Measurements from ENCODE around the gene FDX2.

Gene FDX2

DNA sequence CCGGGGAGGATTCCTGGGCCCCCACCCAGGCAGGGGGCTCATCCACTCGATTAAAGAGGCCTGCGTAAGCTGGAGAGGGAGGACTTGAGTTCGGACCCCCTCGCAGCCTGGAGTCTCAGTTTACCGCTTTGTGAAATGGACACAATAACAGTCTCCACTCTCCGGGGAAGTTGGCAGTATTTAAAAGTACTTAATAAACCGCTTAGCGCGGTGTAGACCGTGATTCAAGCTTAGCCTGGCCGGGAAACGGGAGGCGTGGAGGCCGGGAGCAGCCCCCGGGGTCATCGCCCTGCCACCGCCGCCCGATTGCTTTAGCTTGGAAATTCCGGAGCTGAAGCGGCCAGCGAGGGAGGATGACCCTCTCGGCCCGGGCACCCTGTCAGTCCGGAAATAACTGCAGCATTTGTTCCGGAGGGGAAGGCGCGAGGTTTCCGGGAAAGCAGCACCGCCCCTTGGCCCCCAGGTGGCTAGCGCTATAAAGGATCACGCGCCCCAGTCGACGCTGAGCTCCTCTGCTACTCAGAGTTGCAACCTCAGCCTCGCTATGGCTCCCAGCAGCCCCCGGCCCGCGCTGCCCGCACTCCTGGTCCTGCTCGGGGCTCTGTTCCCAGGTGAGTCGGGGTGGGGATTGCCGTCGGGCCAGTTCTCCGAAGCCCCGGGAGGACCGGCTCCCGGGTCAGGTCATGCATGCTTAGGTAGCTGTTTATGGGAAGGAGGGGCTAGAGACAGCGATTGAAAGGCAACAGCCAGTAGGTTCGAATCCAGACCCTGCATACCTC lies 45.0 kb downstream of the FDX2 start, which contains the start of gene ICAM1:
Gene ICAM1, plus strand, starts transcription at position 505 of the 779 bp plus-strand sequence. Its CDS starts 40 bp downstream, at position 545.
- DNase-seq = peak; percentile 87 to 90
- intact Hi-C loops (cut with DNase I; ENCODE audit: low total_unique reads) = no loop called here
- no peaks in the 10 kb centered on the region for H3K9me3 ChIP-seq
- peaks cover 0 to 42% of the 10 kb centered on the region in 2 donors for H3K27me3 ChIP-seq
- TF ChIP-seq, protein P1, sequence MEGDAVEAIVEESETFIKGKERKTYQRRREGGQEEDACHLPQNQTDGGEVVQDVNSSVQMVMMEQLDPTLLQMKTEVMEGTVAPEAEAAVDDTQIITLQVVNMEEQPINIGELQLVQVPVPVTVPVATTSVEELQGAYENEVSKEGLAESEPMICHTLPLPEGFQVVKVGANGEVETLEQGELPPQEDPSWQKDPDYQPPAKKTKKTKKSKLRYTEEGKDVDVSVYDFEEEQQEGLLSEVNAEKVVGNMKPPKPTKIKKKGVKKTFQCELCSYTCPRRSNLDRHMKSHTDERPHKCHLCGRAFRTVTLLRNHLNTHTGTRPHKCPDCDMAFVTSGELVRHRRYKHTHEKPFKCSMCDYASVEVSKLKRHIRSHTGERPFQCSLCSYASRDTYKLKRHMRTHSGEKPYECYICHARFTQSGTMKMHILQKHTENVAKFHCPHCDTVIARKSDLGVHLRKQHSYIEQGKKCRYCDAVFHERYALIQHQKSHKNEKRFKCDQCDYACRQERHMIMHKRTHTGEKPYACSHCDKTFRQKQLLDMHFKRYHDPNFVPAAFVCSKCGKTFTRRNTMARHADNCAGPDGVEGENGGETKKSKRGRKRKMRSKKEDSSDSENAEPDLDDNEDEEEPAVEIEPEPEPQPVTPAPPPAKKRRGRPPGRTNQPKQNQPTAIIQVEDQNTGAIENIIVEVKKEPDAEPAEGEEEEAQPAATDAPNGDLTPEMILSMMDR (IDR thresholded peaks at IDR 0.05) = no peak
- H3K4me1 ChIP-seq = peaks cover 0 to 20% (median 18%) of the 10 kb centered on the region in 4 donors
- peak within 1 kb of the TSS; percentile 43 to 47 for H3K4me3 ChIP-seq
- peaks cover 0 to 9% (median 6%) of the 10 kb centered on the region in 3 donors for H3K36me3 ChIP-seq
- H3K27ac ChIP-seq = peak within 1 kb of the TSS; percentile 53 to 61

DNA sequence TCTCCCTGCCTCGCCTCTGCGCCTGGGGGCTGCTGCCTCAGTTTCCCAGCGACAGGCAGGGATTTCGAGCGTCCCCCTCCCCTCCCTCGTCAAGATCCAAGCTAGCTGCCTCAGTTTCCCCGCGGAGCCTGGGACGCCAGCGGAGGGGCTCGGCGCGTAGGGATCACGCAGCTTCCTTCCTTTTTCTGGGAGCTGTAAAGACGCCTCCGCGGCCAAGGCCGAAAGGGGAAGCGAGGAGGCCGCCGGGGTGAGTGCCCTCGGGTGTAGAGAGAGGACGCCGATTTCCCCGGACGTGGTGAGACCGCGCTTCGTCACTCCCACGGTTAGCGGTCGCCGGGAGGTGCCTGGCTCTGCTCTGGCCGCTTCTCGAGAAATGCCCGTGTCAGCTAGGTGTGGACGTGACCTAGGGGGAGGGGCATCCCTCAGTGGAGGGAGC lies 45.6 kb downstream of the FDX2 start:
- Histone ChIP-seq H3K4me3 (peak overlapping the region; percentile 43 to 47), H3K36me3 (peaks cover 0 to 8% (median 6%) of the 10 kb centered on the region in 3 donors), H3K27me3 (peaks cover 0 to 42% of the 10 kb centered on the region in 2 donors), H3K27ac (peak overlapping the region; percentile 53 to 61), H3K9me3 (no peaks in the 10 kb centered on the region), H3K4me1 (peaks cover 0 to 20% (median 18%) of the 10 kb centered on the region in 4 donors)
- DNase-seq = peak; percentile 72 to 79
- intact Hi-C loops (cut with DNase I; ENCODE audit: low total_unique reads) = no loop called here
- TF ChIP-seq, protein P1 (IDR thresholded peaks at IDR 0.05) = no peak

DNA sequence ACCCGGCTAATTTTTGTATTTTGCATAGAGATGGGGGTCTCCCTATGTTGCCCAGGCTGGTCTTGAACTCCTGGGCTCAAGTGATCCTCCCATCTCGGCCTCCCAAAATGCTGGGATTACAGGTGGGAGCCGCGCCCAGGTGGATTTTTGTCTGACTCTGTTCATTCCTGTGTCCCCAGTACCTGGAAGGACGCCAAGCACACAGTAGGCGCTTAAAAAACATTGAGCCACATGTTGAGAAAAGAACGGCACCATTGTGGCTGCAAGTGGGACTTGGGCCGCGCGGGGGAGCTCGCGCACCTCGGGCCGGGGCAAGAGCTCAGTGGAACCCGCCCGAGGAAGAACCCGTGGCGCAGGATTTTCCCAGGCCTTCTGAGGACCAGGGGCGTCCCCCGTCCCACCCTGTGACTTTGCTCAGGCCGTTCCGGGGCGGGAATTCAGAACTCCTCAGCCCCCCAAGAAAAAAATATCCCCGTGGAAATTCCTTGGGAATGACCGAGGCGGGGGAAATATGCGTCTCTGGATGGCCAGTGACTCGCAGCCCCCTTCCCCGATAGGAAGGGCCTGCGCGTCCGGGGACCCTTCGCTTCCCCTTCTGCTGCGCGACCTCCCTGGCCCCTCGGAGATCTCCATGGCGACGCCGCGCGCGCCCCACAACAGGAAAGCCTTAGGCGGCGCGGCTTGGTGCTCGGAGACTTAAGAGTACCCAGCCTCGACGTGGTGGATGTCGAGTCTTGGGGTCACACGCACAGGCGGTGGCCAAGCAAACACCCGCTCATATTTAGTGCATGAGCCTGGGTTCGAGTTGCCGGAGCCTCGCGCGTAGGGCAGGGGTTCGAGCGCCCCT lies 46.3 kb downstream of the FDX2 start:
- H3K27ac ChIP-seq = peak overlapping the region; percentile 53 to 61
- intact Hi-C loops (cut with DNase I; ENCODE audit: low total_unique reads) = loop anchor here (2.0 kb wide), 1 partner anchor 119 kb away; no protein-coding TSS in a partner anchor
- H3K4me1 ChIP-seq = peaks cover 0 to 20% (median 18%) of the 10 kb centered on the region in 4 donors
- TF ChIP-seq, protein P1 (IDR thresholded peaks at IDR 0.05) = peak; percentile 93
- peaks cover 0 to 1% (median under 1%) of the 10 kb centered on the region in 3 donors for H3K36me3 ChIP-seq
- H3K27me3 ChIP-seq = peaks cover 0 to 42% of the 10 kb centered on the region in 2 donors
- peak overlapping the region; percentile 43 to 47 for H3K4me3 ChIP-seq
- peak; percentile 84 to 89 for DNase-seq
- no peaks in the 10 kb centered on the region for H3K9me3 ChIP-seq

- Histone ChIP-seq H3K4me3 (no peak overlapping the region), H3K36me3 (no peaks in the 10 kb centered on the region), H3K27me3 (peaks cover 0 to 42% of the 10 kb centered on the region in 2 donors), H3K4me1 (peaks cover 0 to 20% (median 18%) of the 10 kb centered on the region in 4 donors), H3K9me3 (no peaks in the 10 kb centered on the region), H3K27ac (no peak overlapping the region)
- TF ChIP-seq, protein P1 (IDR thresholded peaks at IDR 0.05) = no peak
- intact Hi-C loops (cut with DNase I; ENCODE audit: low total_unique reads) = loop anchor here (2.0 kb wide), 1 partner anchor 121 kb away; no protein-coding TSS in a partner anchor
- DNase-seq = peak in 1 of 2 donors; percentile 52
Measured at GRCh38 chr19:10268071-10268470, 47.7 kb downstream of the FDX2 start.

- no peaks in the 10 kb centered on the region for H3K9me3 ChIP-seq
- TF ChIP-seq, protein P1 (IDR thresholded peaks at IDR 0.05) = no peak
- no peaks in the 10 kb centered on the region for H3K36me3 ChIP-seq
- H3K27ac ChIP-seq = no peak overlapping the region
- peaks cover 0 to 20% (median 18%) of the 10 kb centered on the region in 4 donors for H3K4me1 ChIP-seq
- H3K27me3 ChIP-seq = peaks cover 0 to 38% of the 10 kb centered on the region in 2 donors
- H3K4me3 ChIP-seq = no peak overlapping the region
- intact Hi-C loops (cut with DNase I; ENCODE audit: low total_unique reads) = no loop called here
- no peak for DNase-seq
Measured at GRCh38 chr19:10266706-10267105, 49.1 kb downstream of the FDX2 start.
